Sciatic nerve (tissue), 2 donors: ENCODE data around the gene TTC28. TPM values are rescaled to one million over a fixed set of nuclear protein-coding genes. Genes with fewer than 3 reads are reported as not detected.
"Not testable (repeated sequence)": the region's sequence is repeated elsewhere in the genome, so short reads cannot be mapped to it uniquely, and the experiment has no call there.

ENCODE experiments used
- ATAC-seq: fragments of 200-7000 bp; cut with Tn5 transposase; one replicate; pipeline ENCODE4 v1.9.1; 2020; ENCODE audit warnings: mild to moderate bottlenecking, moderate library complexity
- DNase-seq: peaks from one replicate; pipeline ENCODE4 v3.0.0-alpha.2; 2020; ENCODE audit warnings: low spot score
- intact Hi-C: fragments of 100-400 bp; cut with DNase I; formaldehyde crosslinking; loops from one replicate; pipeline ENCODE4 v1.14.2; 2022
- total RNA-seq: library from RNA; stranded (reverse); fragmentation: NEBNext Ultra II Directional; extraction: Animal tissue kit (Norgen Biotek cat#: 25700); gene quantifications from one replicate; pipeline ENCODE4 v1.2.1, GENCODE V29; 2021
- donor health status: DM: no; HTN: no; CAD: no.
- donor health status: DM: no; HTN: no; CAD: no.

The TTC28 gene
- 58.4 TPM for total RNA-seq

DNA sequence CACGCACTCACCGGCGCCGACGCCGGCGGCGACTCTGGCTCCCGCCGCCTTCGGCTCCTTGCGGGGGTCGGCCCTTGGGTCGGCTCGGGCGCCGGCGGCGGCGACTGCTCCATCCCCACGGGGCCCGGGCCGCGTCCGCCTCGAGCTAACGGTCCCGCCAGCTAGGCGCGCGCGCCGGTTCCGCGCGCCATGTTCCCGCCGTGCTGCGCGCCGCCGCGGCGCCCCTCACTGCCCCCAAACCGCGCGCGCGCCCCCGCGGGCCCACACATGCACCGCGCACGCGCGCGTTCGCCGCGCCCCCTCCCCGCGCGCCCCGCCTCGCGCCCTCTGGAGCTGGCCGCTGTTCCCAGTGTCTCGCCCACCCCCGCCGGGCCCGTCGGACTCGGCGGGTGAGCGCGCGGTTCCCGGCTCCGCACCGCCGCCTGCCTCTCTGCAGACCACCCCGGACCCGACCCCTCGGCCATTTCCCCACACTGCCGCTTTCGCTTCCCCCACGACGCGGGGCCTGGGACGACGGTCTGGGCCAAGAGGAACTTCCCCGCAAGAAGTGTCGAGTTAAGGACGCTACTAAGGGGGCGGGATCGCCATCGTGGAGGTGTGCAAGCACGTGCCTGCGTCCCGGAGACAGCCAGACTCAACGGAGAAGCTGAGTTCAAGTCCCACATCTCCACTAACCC, at the start of gene TTC28:
Gene TTC28 (minus strand): TSS at position 230 of the 677 bp plus-strand sequence. CDS start 117 bp downstream, at position 113.
- DNase-seq = peak; percentile 91
- ATAC-seq = peak; percentile 63
- intact Hi-C loops = not testable (repeated sequence)

GRCh38 chr22:28728621-28729313, 49.1 kb upstream of the TTC28 start:
- ATAC-seq (no peak), DNase-seq (no peak)
- intact Hi-C loops = no loop called here

- ATAC-seq (no peak), DNase-seq (no peak)
- intact Hi-C loops = no loop called here
Observed at GRCh38 chr22:28728002-28728401, 48.4 kb upstream of the TTC28 start.

- ATAC-seq (no peak), DNase-seq (no peak)
Observed at GRCh38 chr22:28718044-28718443, 38.4 kb upstream of the TTC28 start.

DNA sequence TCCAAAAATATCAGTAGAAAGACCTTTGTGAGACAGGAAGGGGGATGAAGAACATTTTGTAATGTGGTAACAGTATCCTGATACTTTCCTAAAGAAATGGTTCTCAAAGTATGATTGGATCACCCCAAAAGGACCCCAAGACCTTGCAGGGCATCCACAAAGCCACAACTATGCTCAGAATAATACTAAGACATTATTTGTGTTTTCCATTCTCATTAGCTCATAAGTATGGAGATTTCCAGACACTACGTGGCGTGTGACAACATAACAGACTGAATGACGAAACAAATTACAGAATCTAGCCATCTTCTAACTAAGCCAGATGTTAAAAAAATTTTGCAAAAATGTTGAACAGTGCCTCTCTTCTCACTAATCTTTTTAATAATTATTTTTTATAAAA, 37.0 kb upstream of the TTC28 start:
- DNase-seq (no peak), ATAC-seq (no peak)
- intact Hi-C loops = no loop called here

More at GRCh38 chr22:28718044-28718443, 38.4 kb upstream of the TTC28 start:
- intact Hi-C loops = no loop called here

GRCh38 chr22:28715611-28716010, 36.0 kb upstream of the TTC28 start:
- intact Hi-C loops = no loop called here
- ATAC-seq = no peak

GRCh38 chr22:28714043-28714628, 34.5 kb upstream of the TTC28 start:
- no peak for DNase-seq
- ATAC-seq = no peak
- intact Hi-C loops = no loop called here

More at GRCh38 chr22:28715611-28716010, 36.0 kb upstream of the TTC28 start:
- DNase-seq = no peak

- intact Hi-C loops = no loop called here
- peak; percentile 96 for ATAC-seq
- no peak for DNase-seq
Observed at GRCh38 chr22:28711820-28712777, 32.5 kb upstream of the TTC28 start.

DNA sequence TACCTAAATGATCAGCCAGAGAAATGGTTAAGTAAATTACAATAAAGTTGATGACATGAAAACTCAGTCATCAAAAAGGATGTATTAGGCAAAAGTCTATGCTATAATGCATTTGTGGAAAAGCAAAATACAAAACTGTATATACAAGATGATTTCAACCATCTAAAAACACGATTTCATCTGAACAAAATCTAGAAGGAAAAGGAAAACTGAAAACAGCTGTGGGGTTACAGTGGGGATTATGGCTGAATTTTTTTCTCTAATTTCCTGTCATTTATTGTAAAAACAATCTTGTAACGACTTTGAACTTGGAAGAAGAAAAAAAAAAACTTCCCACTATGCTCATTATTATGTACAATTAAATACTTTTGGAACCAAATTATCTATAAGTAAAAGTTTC, 31.7 kb upstream of the TTC28 start:
- intact Hi-C loops = no loop called here
- no peak for DNase-seq

DNA sequence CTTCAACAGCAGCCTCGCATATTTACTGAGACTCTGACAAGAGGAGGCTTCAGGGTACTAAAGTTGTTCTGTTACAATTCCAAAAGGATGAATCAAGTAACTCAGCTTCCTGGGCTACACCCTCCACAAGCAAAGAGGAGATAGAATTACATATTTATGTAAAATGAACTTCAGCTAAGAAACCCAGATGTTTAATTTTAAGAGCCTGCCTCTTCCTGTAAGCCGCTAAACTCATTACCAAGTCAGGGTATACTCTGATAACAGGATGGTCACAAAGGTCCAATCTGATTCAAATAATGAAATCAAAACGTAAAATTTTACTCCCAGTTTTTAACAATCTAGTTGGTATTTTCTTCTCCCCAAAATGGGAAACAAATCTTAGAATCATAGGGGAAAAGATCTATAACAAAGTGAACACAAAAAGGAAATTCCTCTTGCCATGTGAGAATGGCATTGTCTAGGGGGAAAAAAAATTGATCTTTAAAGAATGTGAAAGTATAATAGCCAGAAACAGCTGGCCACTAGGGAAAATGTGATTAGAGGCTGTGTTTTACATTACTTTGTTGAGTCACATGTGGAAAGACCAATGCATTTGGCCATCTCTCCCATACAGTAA, 31.0 kb upstream of the TTC28 start:
- DNase-seq (no peak), ATAC-seq (no peak)
- intact Hi-C loops = no loop called here

More for the DNA sequence above, 31.7 kb upstream of the TTC28 start:
- no peak for ATAC-seq

- no peak for ATAC-seq
- no peak for DNase-seq
- intact Hi-C loops = no loop called here
Observed at GRCh38 chr22:28710107-28710506, 30.5 kb upstream of the TTC28 start.

DNA sequence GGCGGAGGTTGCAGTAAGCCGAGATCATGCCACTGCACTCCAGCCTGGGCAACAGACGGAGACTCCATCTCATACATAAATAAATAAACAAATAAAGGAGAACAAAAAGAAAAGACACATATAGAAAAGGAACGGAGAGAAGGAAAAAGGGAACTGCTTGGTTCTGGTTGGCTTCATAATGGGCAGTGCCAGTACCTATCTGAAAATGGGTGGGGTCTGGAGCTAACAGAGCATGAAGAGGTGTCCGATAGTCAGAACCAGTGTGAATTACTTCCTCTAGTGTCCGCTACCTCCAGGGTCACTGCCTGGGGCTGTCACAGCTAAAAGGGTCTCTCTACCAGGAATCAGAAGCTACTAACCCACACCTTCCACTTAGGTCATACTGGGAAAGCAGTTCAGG, 27.2 kb upstream of the TTC28 start:
- DNase-seq (no peak), ATAC-seq (no peak)
- intact Hi-C loops = no loop called here

DNA sequence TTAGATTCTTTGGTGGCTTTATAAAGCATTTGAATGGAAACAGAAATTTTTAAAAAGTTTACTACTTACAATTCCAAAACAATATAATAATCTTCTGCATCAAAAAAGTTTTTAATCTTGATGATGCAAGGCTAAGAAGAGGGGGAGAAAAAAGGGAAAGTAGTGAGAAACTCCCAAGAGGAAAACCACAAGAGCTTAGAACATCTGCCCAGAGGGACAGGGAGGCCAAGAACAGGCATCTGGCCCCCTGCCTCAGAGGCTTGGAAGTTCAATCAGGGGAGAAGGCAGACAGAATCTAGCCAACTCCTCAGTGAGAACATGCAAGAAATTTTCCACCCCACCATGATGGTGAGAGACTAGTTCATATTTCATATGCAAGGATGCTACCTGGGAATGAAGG, 23.8 kb upstream of the TTC28 start:
- DNase-seq (no peak), ATAC-seq (no peak)
- intact Hi-C loops = no loop called here

DNA sequence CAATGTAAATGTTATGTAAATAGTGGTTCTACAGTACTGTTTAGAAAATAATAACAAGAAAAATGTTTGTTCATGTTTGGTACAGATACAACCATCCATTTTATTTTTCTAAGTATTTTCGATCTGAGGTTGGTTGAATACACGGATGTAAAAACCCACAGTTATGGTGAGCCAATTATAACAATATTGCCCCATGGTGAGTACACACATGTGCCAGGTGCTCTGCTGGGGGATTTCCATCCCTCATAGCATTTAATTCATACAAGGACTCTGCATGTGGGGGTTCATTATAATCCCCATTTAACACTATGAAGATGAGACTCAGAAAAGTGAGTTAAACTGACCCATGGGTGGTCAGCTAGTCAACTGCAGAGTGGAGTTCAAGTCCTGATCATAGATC, 23.3 kb upstream of the TTC28 start:
- intact Hi-C loops = no loop called here
- no peak for DNase-seq
- no peak for ATAC-seq

DNA sequence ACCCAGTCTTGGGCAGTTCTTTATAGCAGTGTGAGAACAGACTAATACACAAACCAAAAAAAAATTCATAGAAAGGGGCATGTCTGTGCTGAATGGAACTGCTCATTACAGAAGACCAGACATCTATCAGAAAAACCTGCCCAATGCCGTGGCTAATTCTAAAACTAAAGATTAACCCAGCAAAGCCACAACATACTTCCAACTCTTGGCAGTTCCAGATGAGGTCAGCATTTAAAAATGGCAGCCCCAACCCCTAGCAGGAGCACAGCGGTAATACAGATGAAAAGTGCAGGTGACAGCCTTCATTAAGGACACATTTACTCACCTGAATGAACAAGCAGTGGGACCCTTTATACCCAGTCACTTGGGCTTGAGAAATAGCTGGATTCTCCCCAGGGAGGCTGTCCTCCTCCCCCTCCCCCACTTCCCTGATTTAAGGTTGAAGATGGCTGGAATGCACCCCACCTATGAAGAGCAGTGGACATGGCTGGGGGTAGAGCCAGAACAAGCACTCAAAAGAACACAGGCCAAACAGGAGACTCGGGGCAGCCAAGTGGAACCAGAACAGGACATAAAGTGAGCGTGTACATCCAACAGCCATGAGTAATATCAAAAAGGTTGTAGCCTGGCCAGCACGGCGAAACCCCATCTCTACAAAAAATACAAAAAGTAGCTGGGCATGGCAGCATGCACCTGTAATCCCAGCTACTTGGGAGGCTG, 13.6 kb upstream of the TTC28 start:
- DNase-seq, intact Hi-C loops, ATAC-seq: not testable (repeated sequence)

DNA sequence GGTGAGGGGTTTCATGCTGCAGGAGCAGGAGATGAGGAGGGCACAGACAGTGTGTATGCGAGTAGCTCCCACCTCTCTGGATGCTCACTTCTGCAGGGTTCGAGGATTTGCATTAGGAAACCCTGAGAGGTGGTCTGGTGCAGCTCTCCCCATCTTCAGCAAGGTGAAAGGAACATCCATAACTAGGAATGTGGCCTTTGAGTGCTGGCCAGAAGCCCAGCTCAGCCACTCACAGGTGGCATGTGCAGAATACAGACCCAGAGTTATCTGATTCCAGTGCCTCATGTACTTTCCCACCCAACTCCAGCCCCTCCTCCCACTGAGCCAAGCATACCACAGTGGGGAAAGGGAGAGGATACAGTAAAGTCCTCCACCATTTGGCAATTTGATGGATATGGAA, 10.2 kb upstream of the TTC28 start:
- DNase-seq, intact Hi-C loops, ATAC-seq: not testable (repeated sequence)

- DNase-seq, ATAC-seq, intact Hi-C loops: not testable (repeated sequence)
Observed at GRCh38 chr22:28682966-28683365, 3.3 kb upstream of the TTC28 start.
